ENCODE measurements around the gene OR14I1.

The OR14I1 gene

GRCh38 chr1:248702714-248703113, at the start of gene OR14I1:
OR14I1 (minus strand) TSS chr1:248702766.
- no peak for DNase-seq

- no peak for DNase-seq
Measured at GRCh38 chr1:248751635-248752034, 49.1 kb upstream of the OR14I1 start.

- DNase-seq, result no peak
Measured at GRCh38 chr1:248751142-248751541, 48.6 kb upstream of the OR14I1 start.

DNA sequence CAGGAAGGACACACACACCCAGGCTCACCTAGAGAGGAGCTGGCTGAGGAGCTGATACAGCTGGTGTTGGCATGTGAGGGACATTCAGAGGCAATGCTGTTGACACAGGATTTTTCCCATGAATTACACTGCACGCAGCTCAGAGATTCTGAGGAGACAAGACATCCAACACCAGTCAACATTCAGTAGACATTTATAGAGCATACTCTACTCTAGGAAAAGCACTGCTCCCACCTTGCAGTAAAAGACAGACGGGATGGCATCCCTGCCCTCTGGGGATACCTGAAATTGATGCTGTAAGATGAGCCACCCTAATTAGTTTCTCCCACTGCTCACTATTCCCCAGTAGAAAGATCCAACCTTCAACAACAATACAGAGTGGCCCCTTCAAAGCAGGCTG, 47.9 kb upstream of the OR14I1 start:
- DNase-seq, result no peak

- DNase-seq, result no peak
Measured at GRCh38 chr1:248748211-248748610, 45.6 kb upstream of the OR14I1 start.

DNA sequence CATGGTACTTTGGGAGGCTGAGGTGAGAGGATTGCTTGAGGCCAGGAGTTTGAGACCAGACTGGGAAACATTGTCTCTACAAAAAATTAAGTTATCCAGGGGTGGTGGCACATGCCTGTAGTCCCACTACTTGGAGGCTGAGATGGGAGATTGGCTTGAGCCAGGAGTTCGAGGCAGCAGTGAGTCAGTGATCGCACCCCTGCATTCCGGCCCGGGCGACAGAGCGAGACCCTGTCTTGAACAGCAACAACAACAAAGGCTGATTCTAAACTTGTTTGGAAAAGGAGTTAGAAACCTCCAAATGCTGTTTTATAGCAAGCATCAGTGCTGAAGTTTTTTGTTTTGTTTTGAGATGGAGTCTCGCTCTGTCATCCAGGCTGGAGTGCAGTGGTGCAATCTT, 38.3 kb upstream of the OR14I1 start:
- DNase-seq, result no peak

DNA sequence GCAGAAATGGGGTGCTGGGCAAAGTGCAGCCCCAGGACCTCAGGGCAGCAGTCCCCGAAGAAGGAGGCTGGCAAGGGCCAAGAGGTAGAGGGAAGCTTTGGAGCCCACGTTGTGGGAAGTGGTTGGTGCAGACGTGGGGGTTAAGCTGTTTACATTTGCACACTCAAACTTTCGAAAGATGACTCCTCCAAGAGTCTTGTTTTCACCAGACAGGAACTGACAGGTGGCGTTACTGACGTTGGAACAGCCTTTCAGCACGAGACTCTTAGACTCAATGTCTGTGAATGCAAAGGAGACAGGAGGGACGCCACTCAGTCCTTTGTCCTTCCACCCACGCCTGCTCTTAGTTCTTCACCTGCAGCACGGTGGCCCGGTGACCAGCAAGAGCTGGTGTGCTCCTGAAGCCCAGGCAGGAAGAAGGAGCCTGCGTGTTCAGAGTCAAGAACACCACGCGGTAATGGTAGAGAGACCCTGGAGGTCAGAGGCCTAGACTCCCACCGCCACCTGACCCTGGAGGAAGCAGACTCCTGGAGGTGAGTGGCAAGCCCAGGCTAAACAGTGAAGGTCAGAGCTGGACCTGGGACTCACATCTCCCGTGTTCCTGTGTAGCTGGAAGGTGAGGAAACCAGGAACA, 37.1 kb upstream of the OR14I1 start:
- no peak for DNase-seq

- no peak for DNase-seq
Measured at GRCh38 chr1:248737457-248737856, 34.9 kb upstream of the OR14I1 start.

GRCh38 chr1:248736977-248737376, 34.4 kb upstream of the OR14I1 start:
- DNase-seq, result no peak

DNA sequence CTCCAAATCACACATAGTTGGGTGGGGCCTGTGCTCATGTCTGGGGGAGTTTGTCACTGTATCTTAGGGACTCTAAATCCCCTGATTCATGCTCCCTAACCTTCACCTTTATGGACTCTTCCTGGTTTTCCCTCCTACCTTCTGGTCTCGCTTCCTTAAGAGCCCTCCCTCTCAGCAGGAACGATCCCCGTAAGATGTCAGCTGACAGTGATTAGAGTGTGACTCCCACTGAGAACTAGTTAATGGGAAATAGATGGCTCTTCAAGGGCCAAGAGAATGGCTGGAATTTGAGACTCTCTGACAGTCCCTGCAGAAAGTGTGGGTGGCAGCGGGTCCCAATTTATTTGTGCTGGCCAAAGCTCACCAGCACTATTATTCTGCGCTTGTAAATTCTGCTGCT, 31.0 kb upstream of the OR14I1 start:
- DNase-seq, result no peak

- no peak for DNase-seq
Measured at GRCh38 chr1:248730507-248731335, 28.2 kb upstream of the OR14I1 start.

DNA sequence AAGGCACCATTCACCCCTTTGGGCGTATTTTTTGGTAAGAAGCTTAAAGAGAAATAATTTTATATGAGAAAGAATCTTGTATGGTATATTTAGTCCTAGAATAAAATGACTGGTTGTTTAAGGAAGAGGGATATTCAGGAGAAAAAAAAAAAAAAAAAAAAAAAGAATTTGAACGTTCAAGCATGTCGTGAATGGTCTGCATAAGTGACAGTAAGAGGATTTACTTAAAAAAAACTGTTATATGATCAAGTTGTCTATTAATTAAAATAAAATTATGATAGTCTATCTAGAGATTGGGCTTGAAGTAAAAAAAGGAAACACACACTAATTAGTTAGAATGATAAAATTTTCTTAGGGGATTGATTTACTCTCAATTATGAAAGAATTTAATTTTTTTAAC, 11.7 kb upstream of the OR14I1 start:
- no peak for DNase-seq

- no peak for DNase-seq
Measured at GRCh38 chr1:248710305-248710900, 7.8 kb upstream of the OR14I1 start.

DNA sequence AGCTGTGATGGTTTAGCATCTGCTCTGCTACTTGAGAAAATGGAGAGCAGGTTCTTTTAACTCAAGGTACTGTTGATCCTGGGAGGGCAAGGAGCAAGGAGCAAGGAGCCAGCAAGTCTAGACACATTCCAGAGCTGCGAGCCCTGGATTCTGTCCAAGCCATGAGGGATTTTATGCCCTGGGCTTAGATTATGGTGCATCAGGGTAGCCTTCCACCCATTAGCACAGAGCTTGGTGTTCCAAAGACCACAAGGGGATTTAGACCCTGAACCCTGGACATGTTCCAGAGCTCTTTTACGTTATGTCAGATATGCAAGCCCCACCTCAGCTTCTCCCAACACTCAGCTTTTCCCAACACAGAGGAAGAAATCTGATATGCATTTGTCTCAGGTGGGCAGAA, 2.0 kb upstream of the OR14I1 start:
- DNase-seq, result no peak

- no peak for DNase-seq
Measured at GRCh38 chr1:248703674-248704073, 1.1 kb upstream of the OR14I1 start.

DNA sequence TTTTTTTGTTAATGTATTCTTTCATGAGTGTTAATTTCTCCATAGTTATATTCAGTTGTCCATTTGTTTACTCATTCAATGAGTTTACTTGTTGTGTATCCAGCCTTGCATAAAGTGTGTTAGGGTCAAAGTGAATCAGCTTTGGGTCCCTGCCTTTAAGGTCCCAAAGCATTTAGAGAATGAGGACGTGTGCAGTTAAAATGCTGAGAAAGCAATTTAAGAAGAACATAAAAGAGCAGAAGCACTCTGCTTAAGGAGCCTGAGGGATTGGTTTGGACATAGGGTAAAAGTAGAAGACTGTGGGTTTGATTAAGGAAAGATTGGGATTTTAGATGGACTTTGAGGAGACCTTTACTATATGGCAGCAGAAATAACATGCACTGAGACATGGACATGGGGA, 3.5 kb downstream of the OR14I1 start:
- no peak for DNase-seq

DNA sequence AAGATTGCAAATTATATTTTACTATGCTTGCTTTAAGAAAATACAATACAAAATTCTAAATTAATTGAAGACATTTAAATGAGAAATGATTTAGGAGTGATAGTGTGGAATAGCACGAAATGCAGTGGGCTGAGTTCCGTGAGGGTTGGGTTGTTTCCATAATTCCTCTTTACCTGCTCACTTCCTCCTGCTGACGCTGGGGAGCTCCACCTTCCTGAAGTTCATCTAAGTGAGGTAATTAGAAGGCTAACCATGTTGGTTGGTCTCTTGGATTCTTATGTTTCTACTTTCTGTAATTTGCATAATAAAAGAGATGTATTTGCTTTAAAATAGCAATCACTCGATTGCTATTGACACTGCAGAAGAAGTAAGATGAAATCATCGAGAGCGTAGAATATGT, 4.7 kb downstream of the OR14I1 start:
- DNase-seq, result no peak

DNA sequence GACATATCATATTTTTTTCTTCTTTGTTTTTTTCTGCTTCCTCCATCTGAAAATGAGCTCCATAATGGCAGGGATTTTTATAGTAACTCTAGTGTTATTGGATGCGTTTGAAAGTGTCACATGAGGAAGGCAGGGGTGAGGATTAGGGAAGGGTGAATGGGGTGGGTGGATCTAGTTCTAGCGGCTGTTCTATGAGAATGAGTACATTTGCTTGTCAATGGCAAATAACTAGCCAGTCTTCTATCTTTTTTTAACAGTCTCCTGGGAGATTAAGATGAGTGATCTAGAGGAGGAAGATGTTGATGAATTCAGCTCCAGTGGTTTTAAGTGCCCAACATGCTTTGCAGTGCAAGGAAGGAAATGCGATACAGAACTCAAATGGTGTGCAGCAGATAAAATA, 5.8 kb downstream of the OR14I1 start:
- DNase-seq, result no peak

DNA sequence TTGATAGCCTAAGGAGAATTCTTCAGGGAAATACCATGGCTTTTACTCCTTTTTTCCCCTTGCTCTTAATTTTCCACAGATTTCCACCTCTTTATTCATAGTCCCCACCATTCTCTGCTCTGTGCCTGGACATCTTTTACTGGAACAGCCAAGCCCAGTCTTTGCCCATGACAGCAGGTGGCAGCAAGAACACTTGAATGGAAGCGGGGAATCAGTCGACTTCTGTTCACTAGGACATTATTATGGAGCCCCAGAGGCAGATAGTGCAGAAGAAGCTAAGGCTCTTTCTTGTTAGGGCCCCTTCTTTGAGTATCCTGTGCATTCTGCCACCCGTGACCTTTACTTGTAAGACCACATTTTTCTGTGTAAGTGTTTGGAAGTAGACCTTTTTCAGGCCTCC, 6.3 kb downstream of the OR14I1 start:
- no peak for DNase-seq

GRCh38 chr1:248695451-248696132, 7.0 kb downstream of the OR14I1 start:
- DNase-seq, result no peak

DNA sequence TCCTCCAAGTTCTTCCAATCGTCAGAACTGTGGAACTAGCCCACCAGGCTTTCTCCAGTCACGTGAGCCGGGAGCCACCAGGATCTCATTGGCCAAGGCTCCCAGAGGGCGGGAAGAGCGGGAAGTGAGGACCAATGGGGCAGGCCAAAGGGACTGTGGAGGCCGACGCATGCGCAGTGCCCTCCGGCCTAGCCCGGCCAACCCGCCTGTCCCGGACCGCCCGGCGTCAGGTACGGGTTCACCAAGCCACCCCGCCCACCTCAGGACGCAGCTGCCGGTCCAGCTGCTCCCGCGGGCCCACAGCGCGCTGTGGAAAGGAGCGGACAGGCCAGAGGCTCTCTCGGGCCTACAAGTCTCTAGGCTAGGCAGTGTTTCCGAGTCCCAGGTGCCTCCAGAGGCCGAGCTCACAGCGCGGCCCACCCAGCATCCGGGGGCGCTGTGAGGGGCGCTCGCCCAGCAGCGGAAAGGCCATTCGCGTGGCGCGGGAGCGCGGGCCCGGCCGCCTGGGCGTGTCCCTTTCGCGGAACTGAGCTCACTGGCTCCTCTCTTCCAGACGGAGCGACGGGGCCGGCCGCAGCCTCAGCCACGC, 10.9 kb downstream of the OR14I1 start:
- DNase-seq, result no peak

DNA sequence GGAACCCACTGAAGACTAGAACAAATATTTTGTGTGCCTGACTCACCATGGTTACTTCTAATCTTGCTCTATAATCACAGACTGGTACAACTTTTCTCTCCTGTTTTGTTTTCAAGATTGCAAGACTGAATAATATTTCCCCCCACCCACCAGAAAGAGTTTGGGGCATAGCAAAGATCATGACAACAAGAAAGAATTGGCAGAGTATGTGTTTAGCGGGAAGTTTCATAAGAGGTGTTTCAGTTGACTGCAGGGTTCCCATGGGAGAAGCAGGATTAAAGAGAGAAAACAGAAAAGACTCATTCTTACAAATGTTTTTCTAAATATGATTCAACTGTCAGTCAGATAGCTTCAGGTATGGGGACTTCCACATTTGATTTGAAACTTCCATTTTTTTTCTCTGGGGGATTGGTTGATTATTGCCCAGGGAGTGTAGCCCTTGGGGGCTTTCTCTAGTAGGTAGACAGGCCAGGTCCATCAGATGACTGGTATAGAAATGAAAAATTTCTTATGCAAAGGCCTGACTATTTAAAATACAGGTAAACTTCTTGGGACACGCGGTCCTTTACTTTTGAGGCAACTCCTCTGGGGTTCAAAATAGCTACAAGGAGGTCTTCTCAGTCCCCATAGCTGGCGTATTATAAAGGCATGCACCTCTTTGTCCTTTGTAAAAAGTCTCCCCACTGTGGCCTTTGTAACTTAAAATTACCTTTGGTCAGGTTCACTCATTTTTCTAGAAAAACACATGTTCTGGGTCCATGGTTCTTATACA, 13.9 kb downstream of the OR14I1 start:
- no peak for DNase-seq

Data from activated CD4-positive, alpha-beta T cell treated with anti-CD3 and anti-CD28 coated beads, Interleukin-2, amount 50 U/mL, for 4 hours (primary cell).